ENCODE data around the gene PLA2G4B. TPM values are rescaled to one million over a fixed set of nuclear protein-coding genes. Genes with fewer than 3 reads are reported as not detected.

PLA2G4B gene
- total RNA-seq, 6 experiments from 2014 or later: 0.31 to 7.3 (median 4.7) TPM

DNA sequence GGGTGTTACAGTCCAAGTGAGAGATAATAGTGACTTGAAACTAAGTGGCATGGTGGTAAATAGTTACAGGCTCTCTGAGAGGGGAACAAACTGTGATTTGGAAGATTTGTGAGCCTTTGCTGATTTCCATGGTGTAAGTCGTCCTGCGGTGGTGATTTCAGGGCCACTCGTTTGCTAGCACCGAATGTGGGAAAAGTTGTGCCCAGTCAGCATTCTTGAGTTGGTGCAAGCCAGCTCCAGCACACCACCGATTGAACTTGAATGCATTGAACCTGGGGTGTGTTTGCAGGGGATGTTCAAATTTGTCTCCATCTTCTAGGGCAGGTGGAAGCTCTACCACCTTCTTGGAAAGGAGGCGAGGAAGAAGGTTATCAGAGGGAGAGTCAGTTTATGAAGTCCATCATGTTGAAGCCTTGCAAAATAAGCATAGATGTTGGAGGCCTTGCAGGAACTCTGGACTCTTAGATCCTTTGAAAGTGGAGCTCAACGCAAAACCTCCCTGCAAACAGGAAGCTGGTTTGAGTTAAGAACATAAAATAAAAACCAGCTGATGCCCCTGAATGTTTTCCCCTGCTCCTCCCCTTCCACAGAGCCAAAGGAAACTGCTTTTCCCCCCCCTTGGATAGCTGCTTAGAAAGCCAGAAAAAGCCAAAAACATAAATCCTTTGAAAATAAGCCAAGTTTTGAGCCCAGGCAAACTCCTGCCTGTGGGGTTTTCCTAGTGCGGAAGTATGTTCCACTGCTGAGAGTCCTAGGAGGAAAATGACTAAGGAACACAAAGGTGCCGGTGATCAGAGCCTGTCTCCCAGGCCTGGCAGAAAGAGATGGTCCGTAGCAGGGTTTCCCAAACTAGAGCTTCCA lies 42.4 kb upstream of the PLA2G4B start:
- Histone ChIP-seq H3K4me1 (peaks cover 0 to 12% (median 0%) of the 10 kb centered on the region in 4 donors), H3K36me3 (no peaks in the 10 kb centered on the region), H3K27me3 (no peaks in the 10 kb centered on the region), H3K9me3 (no peaks in the 10 kb centered on the region), H3K4me3 (no peak overlapping the region), H3K27ac (no peak overlapping the region)
- intact Hi-C loops (cut with DNase I): no loop called here
- 48% methylated on average over 5 of the region's 10 CpGs for WGBS (ENCODE audit: insufficient coverage, low coverage, low lambda C conversion rate, missing lambda C conversion rate)
- DNase-seq (no peak), ATAC-seq (peak; percentile 16 to 52 (median 32))
- TF ChIP-seq, protein P1, sequence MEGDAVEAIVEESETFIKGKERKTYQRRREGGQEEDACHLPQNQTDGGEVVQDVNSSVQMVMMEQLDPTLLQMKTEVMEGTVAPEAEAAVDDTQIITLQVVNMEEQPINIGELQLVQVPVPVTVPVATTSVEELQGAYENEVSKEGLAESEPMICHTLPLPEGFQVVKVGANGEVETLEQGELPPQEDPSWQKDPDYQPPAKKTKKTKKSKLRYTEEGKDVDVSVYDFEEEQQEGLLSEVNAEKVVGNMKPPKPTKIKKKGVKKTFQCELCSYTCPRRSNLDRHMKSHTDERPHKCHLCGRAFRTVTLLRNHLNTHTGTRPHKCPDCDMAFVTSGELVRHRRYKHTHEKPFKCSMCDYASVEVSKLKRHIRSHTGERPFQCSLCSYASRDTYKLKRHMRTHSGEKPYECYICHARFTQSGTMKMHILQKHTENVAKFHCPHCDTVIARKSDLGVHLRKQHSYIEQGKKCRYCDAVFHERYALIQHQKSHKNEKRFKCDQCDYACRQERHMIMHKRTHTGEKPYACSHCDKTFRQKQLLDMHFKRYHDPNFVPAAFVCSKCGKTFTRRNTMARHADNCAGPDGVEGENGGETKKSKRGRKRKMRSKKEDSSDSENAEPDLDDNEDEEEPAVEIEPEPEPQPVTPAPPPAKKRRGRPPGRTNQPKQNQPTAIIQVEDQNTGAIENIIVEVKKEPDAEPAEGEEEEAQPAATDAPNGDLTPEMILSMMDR (IDR thresholded peaks at IDR 0.05): no peak
- TF ChIP-seq POLR2A (IDR thresholded peaks at IDR 0.05): no peak

- H3K27me3 ChIP-seq: no peaks in the 10 kb centered on the region
- H3K9me3 ChIP-seq: no peaks in the 10 kb centered on the region
- no peak overlapping the region for H3K27ac ChIP-seq
- WGBS (ENCODE audit: insufficient coverage, low coverage, low lambda C conversion rate, missing lambda C conversion rate): 85% methylated on average over 8 of the region's 8 CpGs
- H3K4me3 ChIP-seq: no peak overlapping the region
- ATAC-seq: no peak
- intact Hi-C loops (cut with DNase I): no loop called here
- peaks cover 0 to 10% (median 0%) of the 10 kb centered on the region in 4 donors for H3K4me1 ChIP-seq
- TF ChIP-seq, protein P1 (IDR thresholded peaks at IDR 0.05): no peak
- TF ChIP-seq POLR2A (IDR thresholded peaks at IDR 0.05): no peak
- no peak for DNase-seq
- no peaks in the 10 kb centered on the region for H3K36me3 ChIP-seq
These were observed 41.3 kb upstream of the PLA2G4B start for GRCh38 chr15:41797201-41797944.

DNA sequence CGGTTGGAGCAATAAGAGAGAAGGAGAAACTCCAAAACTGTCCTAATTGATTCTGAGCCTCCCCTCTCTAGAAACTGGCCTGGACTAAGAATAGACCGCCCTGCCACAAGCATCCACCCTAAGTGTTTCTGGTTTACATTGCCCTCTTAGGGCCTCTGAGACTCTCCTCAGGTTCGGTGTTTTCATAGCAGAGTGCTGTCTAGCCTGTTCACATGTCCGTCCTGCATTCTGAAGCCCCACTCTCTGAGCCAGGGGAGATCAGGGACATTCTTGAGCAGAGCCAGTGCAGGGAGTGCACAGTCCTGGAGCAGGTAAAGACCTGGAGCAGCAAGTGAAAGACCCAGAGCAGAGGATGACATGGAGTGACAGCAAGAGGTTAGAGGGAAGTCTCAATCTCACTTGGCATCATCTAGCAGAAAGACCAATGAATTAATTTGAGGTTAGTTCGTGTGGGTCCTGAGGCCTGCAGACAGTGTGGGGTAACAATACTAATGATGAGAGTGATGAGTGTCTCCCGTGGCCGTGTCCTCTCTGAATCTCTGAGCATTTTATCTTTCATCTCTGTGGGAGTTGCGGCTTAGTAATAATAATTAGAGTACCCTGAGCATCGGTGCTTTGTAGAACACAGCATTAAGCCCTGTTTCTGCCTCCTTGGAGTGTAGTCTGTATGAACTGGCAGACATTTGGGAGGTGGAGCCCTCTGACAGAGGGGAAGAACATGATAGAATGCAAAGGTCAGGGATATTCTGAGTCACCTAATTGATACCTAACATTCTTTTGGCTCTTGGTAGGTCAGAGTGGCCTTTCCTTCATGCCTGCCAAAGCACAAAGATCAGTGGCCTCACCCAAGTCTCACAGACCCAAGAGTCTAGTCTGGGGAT lies 39.8 kb upstream of the PLA2G4B start:
- H3K4me3 ChIP-seq: no peak overlapping the region
- ATAC-seq (peak; percentile 42 to 97 (median 68)), DNase-seq (no peak)
- H3K4me1 ChIP-seq: peaks cover 0 to 10% (median 0%) of the 10 kb centered on the region in 4 donors
- TF ChIP-seq, protein P1 (IDR thresholded peaks at IDR 0.05): no peak
- TF ChIP-seq POLR2A (IDR thresholded peaks at IDR 0.05): no peak
- no peaks in the 10 kb centered on the region for H3K36me3 ChIP-seq
- H3K9me3 ChIP-seq: no peaks in the 10 kb centered on the region
- no peak overlapping the region for H3K27ac ChIP-seq
- no peaks in the 10 kb centered on the region for H3K27me3 ChIP-seq
- 86% methylated on average over 5 of the region's 9 CpGs for WGBS (ENCODE audit: insufficient coverage, low coverage, low lambda C conversion rate, missing lambda C conversion rate)
- intact Hi-C loops (cut with DNase I): no loop called here

DNA sequence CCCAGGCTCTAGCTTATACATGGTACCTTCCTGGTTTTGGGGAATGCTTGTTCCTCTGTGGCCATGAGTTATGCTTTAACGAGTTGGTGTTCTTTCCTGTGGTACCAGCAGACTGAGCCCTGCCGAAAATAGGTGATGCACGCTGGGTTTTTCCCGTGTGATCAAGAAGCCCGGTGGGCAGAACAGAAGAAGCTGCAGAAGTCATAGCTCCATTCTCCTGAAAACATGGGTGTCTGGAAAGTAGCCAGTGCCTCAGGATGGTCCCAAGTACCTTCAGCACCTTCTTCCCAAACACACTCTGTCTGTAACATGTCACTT lies 39.2 kb upstream of the PLA2G4B start:
- intact Hi-C loops (cut with DNase I): no loop called here
- WGBS (ENCODE audit: insufficient coverage, low coverage, low lambda C conversion rate, missing lambda C conversion rate): 76% methylated on average over 3 of the region's 5 CpGs
- Histone ChIP-seq H3K4me1 (peaks cover 0 to 10% (median 0%) of the 10 kb centered on the region in 4 donors), H3K27ac (no peak overlapping the region), H3K36me3 (no peaks in the 10 kb centered on the region), H3K9me3 (no peaks in the 10 kb centered on the region), H3K27me3 (no peaks in the 10 kb centered on the region), H3K4me3 (no peak overlapping the region)
- DNase-seq: no peak
- no peak for ATAC-seq
- TF ChIP-seq, protein P1 (IDR thresholded peaks at IDR 0.05): no peak
- TF ChIP-seq POLR2A (IDR thresholded peaks at IDR 0.05): no peak
